ENCODE results near the gene HEBP2. TPM values are rescaled to one million over a fixed set of nuclear protein-coding genes. Genes with fewer than 3 reads are reported as not detected.

Gene HEBP2
- total RNA-seq, 4 donors from 2014 or later = 30.4 to 85.8 (median 46.6) TPM

- DNase-seq = no peak
- H3K4me1 ChIP-seq = peaks cover 0 to 15% (median 2%) of the 10 kb centered on the region in 4 donors
- no peaks in the 10 kb centered on the region for H3K27me3 ChIP-seq
- TF ChIP-seq CTCF (IDR thresholded peaks at IDR 0.05) (no peak), POLR2A (IDR thresholded peaks at IDR 0.05) (no peak)
- peaks cover 0 to 19% (median 0%) of the 10 kb centered on the region in 3 donors for H3K36me3 ChIP-seq
- H3K27ac ChIP-seq = no peak overlapping the region
- no peaks in the 10 kb centered on the region for H3K9me3 ChIP-seq
- no peak overlapping the region for H3K4me3 ChIP-seq
Measured at GRCh38 chr6:138450445-138450844, 46.4 kb downstream of the HEBP2 start.

DNA sequence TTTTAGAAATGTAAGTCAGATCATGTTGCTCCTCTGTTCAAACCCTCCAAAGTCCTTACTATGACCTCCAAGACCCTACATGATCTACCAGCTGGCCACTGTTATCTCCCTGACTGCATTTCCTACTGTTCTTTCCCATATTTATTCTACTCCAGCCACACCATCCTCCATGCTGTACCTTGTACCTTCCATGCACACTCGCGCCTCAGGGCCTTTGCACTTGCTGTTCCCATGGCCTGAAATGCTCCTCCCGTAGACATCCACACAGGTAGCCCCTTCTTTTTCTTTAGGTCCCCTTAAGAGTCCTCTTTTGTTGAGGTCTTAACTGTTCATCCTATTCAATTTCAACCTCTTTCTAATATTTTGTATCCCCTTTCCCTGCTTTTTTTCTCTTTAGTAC, 47.0 kb downstream of the HEBP2 start:
- no peak for DNase-seq
- Histone ChIP-seq H3K27me3 (no peaks in the 10 kb centered on the region), H3K36me3 (peaks cover 0 to 13% (median 0%) of the 10 kb centered on the region in 3 donors), H3K27ac (no peak overlapping the region), H3K4me3 (no peak overlapping the region), H3K4me1 (peaks cover 0 to 21% (median 2%) of the 10 kb centered on the region in 4 donors), H3K9me3 (no peaks in the 10 kb centered on the region)
- TF ChIP-seq POLR2A (IDR thresholded peaks at IDR 0.05) (no peak), CTCF (IDR thresholded peaks at IDR 0.05) (no peak)

DNA sequence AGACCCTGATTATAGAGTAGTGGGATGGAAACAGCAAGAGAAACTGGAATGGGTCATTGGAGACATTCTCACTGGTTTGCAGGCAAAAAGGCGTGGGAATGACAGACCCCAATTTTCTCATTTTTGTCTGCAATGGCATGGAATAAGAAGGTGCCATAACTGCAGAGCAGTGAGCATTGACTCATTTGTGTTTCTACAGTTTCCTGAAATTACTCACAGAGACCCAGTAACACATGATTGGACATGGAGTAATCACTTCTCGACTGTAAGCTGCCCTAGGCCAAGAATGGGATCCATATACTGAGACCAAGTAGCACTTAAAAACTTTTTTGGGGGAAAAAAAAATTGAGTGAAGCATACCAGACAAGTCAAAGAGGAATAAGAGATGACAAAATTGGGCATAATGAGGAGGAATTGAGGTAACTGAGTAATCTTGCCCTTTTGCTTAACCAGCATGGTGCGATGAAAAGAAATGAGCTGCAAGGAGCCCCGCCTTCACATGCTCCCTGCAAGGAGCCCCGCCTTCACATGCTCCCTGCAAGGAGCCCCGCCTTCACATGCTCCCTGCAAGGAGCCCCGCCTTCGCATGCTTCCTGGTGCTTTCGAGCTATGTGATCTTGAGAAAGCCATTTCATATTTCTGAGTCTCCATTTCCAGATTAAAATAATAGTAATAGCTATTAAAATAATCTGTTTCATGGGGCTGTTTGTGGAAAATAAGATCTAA, 51.1 kb downstream of the HEBP2 start:
- H3K36me3 ChIP-seq = no peaks in the 10 kb centered on the region
- peak overlapping the region in 2 of 4 donors; percentile 5 to 12 for H3K4me3 ChIP-seq
- no peaks in the 10 kb centered on the region for H3K27me3 ChIP-seq
- peaks cover 0 to 37% (median 5%) of the 10 kb centered on the region in 4 donors for H3K4me1 ChIP-seq
- TF ChIP-seq POLR2A (IDR thresholded peaks at IDR 0.05) = no peak
- TF ChIP-seq CTCF (IDR thresholded peaks at IDR 0.05) = no peak
- H3K27ac ChIP-seq = peak overlapping the region; percentile 13 to 70 (median 66)
- DNase-seq = peak; percentile 58 to 89 (median 80)
- no peaks in the 10 kb centered on the region for H3K9me3 ChIP-seq

- H3K4me1 ChIP-seq = peaks cover 0 to 37% (median 5%) of the 10 kb centered on the region in 4 donors
- no peak for TF ChIP-seq POLR2A (IDR thresholded peaks at IDR 0.05)
- no peak for TF ChIP-seq CTCF (IDR thresholded peaks at IDR 0.05)
- H3K27me3 ChIP-seq = no peaks in the 10 kb centered on the region
- DNase-seq = peak in 2 of 3 donors; percentile 52 to 64
- H3K27ac ChIP-seq = peak overlapping the region; percentile 13 to 70 (median 66)
- peak overlapping the region in 3 of 4 donors; percentile 1 to 12 (median 5) for H3K4me3 ChIP-seq
- H3K36me3 ChIP-seq = no peaks in the 10 kb centered on the region
- no peaks in the 10 kb centered on the region for H3K9me3 ChIP-seq
Measured at GRCh38 chr6:138455746-138456400, 51.9 kb downstream of the HEBP2 start.

DNA sequence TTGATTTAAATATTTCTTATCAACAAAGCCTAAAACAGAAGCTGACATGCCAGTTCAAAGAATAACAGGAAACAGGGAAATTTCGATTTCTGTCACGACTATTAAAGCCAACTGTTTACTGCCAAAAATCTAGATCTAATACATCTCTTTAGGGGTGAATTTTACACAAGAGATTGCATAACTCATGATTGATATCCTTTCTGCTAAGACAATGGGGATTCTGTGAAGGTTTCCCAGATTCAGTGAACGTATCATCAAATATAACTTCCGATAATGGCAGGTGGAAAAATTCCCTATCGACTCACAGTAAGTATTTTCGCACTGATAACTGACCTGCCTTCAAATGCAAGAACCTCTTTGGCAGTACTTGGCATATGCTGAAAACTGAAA, 52.4 kb downstream of the HEBP2 start:
- DNase-seq = no peak
- Histone ChIP-seq H3K27ac (peak overlapping the region; percentile 13 to 70 (median 66)), H3K4me1 (peaks cover 0 to 37% (median 5%) of the 10 kb centered on the region in 4 donors), H3K9me3 (no peaks in the 10 kb centered on the region), H3K36me3 (peaks cover 0 to 3% (median 0%) of the 10 kb centered on the region in 3 donors), H3K27me3 (no peaks in the 10 kb centered on the region), H3K4me3 (peak overlapping the region in 2 of 4 donors; percentile 1 to 12)
- TF ChIP-seq CTCF (IDR thresholded peaks at IDR 0.05) = no peak
